ENCODE data around the gene NRSN2.

DNA sequence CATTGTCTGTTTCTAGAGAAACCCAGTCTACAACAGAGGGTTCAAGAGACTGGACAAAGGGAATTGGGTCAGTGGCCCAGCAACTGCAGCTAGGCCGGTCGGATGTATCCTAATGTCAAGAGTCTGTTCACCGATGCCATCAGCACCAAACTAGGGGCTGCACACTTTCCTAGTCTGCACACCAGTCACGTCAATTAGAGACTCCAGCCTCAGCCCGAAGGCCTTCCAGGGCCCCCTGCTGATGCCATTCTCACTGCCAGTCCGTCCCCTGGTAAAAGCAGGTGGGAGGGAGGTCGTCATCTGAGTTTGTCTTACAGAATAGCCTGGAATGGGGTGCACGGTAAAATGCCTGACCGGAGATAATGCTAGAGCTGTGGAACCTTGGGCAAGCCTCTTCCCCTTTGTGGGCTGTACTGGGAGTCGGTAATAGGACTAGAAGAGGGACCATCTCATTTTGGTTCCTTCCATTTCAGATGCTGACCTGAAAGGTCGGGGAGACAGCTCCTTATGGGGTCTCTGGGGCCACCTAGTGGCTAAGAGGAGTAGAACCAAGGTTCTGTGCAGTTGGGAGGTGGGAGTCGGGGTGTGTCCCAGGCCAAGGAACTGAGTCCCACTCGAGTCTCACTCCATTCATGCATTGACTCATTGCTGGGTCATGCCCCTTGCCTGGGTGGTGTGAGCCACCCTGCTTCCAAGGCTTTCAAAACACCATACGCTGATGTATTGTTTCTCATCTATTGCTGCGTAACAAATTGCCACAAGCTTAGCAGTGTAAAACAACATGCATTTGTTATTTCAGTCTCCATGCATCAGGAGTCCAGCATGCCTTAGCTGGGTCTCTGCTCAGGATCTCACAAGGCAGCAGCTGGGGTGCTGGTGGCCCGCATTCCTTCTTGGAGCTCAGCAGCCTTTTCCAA is 16.4 kb upstream of the NRSN2 start:
- TF ChIP-seq, protein P1, sequence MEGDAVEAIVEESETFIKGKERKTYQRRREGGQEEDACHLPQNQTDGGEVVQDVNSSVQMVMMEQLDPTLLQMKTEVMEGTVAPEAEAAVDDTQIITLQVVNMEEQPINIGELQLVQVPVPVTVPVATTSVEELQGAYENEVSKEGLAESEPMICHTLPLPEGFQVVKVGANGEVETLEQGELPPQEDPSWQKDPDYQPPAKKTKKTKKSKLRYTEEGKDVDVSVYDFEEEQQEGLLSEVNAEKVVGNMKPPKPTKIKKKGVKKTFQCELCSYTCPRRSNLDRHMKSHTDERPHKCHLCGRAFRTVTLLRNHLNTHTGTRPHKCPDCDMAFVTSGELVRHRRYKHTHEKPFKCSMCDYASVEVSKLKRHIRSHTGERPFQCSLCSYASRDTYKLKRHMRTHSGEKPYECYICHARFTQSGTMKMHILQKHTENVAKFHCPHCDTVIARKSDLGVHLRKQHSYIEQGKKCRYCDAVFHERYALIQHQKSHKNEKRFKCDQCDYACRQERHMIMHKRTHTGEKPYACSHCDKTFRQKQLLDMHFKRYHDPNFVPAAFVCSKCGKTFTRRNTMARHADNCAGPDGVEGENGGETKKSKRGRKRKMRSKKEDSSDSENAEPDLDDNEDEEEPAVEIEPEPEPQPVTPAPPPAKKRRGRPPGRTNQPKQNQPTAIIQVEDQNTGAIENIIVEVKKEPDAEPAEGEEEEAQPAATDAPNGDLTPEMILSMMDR (IDR thresholded peaks at IDR 0.05; ENCODE audit: low read depth, low read length) = peak; percentile 92
- TF ChIP-seq POLR2A (IDR thresholded peaks at IDR 0.05; ENCODE audit: extremely low read depth, insufficient read length) = no peak
- TF ChIP-seq, protein P2, sequence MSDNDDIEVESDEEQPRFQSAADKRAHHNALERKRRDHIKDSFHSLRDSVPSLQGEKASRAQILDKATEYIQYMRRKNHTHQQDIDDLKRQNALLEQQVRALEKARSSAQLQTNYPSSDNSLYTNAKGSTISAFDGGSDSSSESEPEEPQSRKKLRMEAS (IDR thresholded peaks at IDR 0.05; ENCODE audit: low read depth, low read length) = peak; percentile 53

Measured in NB4 (cell line).